K562 (cell line): Measurements from ENCODE around the gene NXPH4. TPM values are rescaled to one million over a fixed set of nuclear protein-coding genes. Genes with fewer than 3 reads are reported as not detected.
A peak's percentile ranks its signal among the peaks of the same experiment; 100 is the strongest.

Source experiments
- ATAC-seq: fragments of 200-7000 bp; cut with Tn5 transposase; 3 replicates; pipeline ENCODE4 v1.9.1; 2020; ENCODE audit warnings: moderate library complexity
- BruUV-seq: library from RNA; stranded (reverse); fragments of 400-500 nt; replicated peaks from 2 replicates; lab custom pipeline; 2021; lab: Mats Ljungman, UMichigan
- CTCF ChIA-PET: fragments of 300-600 bp; formaldehyde crosslinking; extraction: SDS; loops from one replicate; lab custom pipeline; 2021; ENCODE audit warnings: low intra/inter-chr PET ratio; lab: Yijun Ruan, JAX
- POLR2A ChIA-PET: fragments of 300-600, 350-650 bp; sonication (Branson Sonifier 250); formaldehyde crosslinking; extraction: SDS; loops from one replicate; lab custom pipeline; 2021; ENCODE audit warnings: antibody characterized with exemption, inconsistent platforms; lab: Yijun Ruan, JAX
- DNase-seq, 4 experiments: peaks; one replicate each; pipeline versions ENCODE4 v3.0.0 to v3.0.0-alpha.2; 2011 to 2018; ENCODE audit warnings: low spot score in 3 of 4, mixed read lengths in 3 of 4; ENCODE audit errors: extremely low read depth in 1 of 4
- FAIRE-seq: peaks from 2 replicates; lab custom pipeline; 2011; peaks lifted over from hg19 to GRCh38; lab: Jason Lieb, UNC
- H2AFZ ChIP-seq: 2 replicates; pipeline ENCODE4 v1.6.0; 2011; ENCODE audit warnings: low read depth, low read length, control low read depth, inconsistent platforms
- H3K27ac ChIP-seq: fragments of 200-600 bp; 3 replicates; pipeline ENCODE4 v1.8.0; 2011; ENCODE audit warnings: low read depth, mild to moderate bottlenecking, control low read depth, inconsistent platforms, low read length, moderate library complexity, mixed read lengths; ENCODE audit errors: extremely low read depth
- H3K27me3 ChIP-seq, 2 experiments: fragments of 300-600 bp in 1 of 2; 2 replicates in 1 of 2; 3 replicates in 1 of 2; pipeline versions ENCODE4 v1.6.0 to v1.8.0; 2011; ENCODE audit warnings: inconsistent platforms in 2 of 2, low read length in 2 of 2, mild to moderate bottlenecking in 1 of 2, mixed read lengths in 1 of 2, moderate library complexity in 1 of 2; ENCODE audit not compliant: control insufficient read depth in 2 of 2, insufficient read depth in 2 of 2
- H3K36me3 ChIP-seq: fragments of 300-600 bp; 3 replicates; pipeline ENCODE4 v1.8.0; 2011; ENCODE audit warnings: mild to moderate bottlenecking, low read length, inconsistent platforms; ENCODE audit not compliant: control insufficient read depth, insufficient read depth
- H3K4me1 ChIP-seq, 2 experiments: fragments of 200-600 bp in 1 of 2; replicated peaks in 1 of 2; 2 replicates in 1 of 2; 3 replicates in 1 of 2; pipeline versions ENCODE4 v1.5.1 to v1.8.0; 2011; ENCODE audit warnings: inconsistent platforms in 2 of 2, low read length in 2 of 2, mild to moderate bottlenecking in 1 of 2, mixed read lengths in 1 of 2, moderate library complexity in 1 of 2; ENCODE audit not compliant: control insufficient read depth in 2 of 2, insufficient read depth in 2 of 2
- H3K4me2 ChIP-seq: 2 replicates; pipeline ENCODE4 v1.6.1; 2011; ENCODE audit warnings: low read length, control low read depth, inconsistent platforms, mixed read lengths; ENCODE audit not compliant: insufficient read depth
- H3K4me3 ChIP-seq: fragments of 200-600 bp; sonication (generic), shearing (Covaris generic); 2 replicates; pipeline ENCODE4 v1.5.1; 2016; ENCODE audit warnings: control low read depth, inconsistent platforms
- H3K79me2 ChIP-seq: fragments of 200-600 bp; 3 replicates; pipeline ENCODE4 v1.8.0; 2011; ENCODE audit warnings: low read length, inconsistent platforms; ENCODE audit not compliant: control insufficient read depth, insufficient read depth
- H3K9ac ChIP-seq, 2 experiments: 2 replicates each; pipeline versions ENCODE4 v1.6.0 to v1.6.1; 2011; ENCODE audit warnings: low read depth in 2 of 2, low read length in 2 of 2, control low read depth in 1 of 2, inconsistent platforms in 1 of 2, mild to moderate bottlenecking in 1 of 2, mixed read lengths in 1 of 2; ENCODE audit not compliant: insufficient read depth in 1 of 2
- H3K9me1 ChIP-seq: one replicate; pipeline ENCODE4 v1.6.0; 2011; ENCODE audit warnings: inconsistent platforms, mild to moderate bottlenecking, low read length, moderate library complexity; ENCODE audit not compliant: control insufficient read depth, insufficient read depth
- H3K9me3 ChIP-seq: replicated peaks from 2 replicates; pipeline ENCODE4 v1.5.1; 2011; ENCODE audit warnings: low read depth, low read length, inconsistent platforms; ENCODE audit not compliant: control insufficient read depth, insufficient read depth
- H4K20me1 ChIP-seq: replicated peaks from 2 replicates; pipeline ENCODE4 v1.6.1; 2011; ENCODE audit warnings: low read length, inconsistent platforms, mixed read lengths; ENCODE audit not compliant: control insufficient read depth, insufficient read depth
- CCAR2 ChIP-seq: fragments of 200-400 bp; formaldehyde crosslinking; IDR thresholded peaks from 2 replicates; pipeline ENCODE4 v1.6.1; 2017; ENCODE audit warnings: mild to moderate bottlenecking, low read depth, low read length
- CREBBP ChIP-seq: IDR thresholded peaks from one replicate; pipeline ENCODE4 v1.6.1; 2012; ENCODE audit warnings: low read depth, mild to moderate bottlenecking, control low read depth, inconsistent platforms, low read length
- CXXC5 ChIP-seq: fragments of 250-450 bp; sonication (Bioruptor Pico); IDR thresholded peaks from 2 replicates; pipeline ENCODE4 v1.8.0; 2022; ENCODE audit warnings: inconsistent platforms, mild to moderate bottlenecking, moderate library complexity
- FOXP1 ChIP-seq: sonication (generic); formaldehyde crosslinking; IDR thresholded peaks from 2 replicates; pipeline ENCODE4 v1.8.0; 2022; ENCODE audit warnings: mild to moderate bottlenecking, missing genetic modification reagents
- MAFK ChIP-seq: IDR thresholded peaks from 2 replicates; pipeline ENCODE4 v1.6.1; 2011; ENCODE audit warnings: low read length, improper control_type of control experiment
- MCM5 ChIP-seq: fragments of 450-650 bp; IDR thresholded peaks from 2 replicates; pipeline ENCODE4 v1.6.1; 2016; ENCODE audit warnings: low read depth
- NR3C1 ChIP-seq: sonication (generic); formaldehyde crosslinking; IDR thresholded peaks from 2 replicates; pipeline ENCODE4 v1.8.1; 2022; ENCODE audit warnings: missing genetic modification reagents
- PHF21A ChIP-seq: fragments of 450-650 bp; IDR thresholded peaks from 2 replicates; pipeline ENCODE4 v1.6.1; 2017; ENCODE audit warnings: low read depth, borderline replicate concordance
- RBM25 ChIP-seq: fragments of 200-400 bp; formaldehyde crosslinking; IDR thresholded peaks from 2 replicates; pipeline ENCODE4 v1.6.1; 2018; ENCODE audit warnings: low read length, low read depth, moderate library complexity; ENCODE audit not compliant: severe bottlenecking
- SNIP1 ChIP-seq: fragments of 450-650 bp; IDR thresholded peaks from 2 replicates; pipeline ENCODE4 v1.7.1; 2017; ENCODE audit warnings: low read depth, mild to moderate bottlenecking
- ZC3H4 ChIP-seq: sonication (generic); formaldehyde crosslinking; IDR thresholded peaks from 2 replicates; pipeline ENCODE4 v1.9.0; 2021; ENCODE audit warnings: missing genetic modification reagents, borderline replicate concordance
- ZFX ChIP-seq: sonication (generic); formaldehyde crosslinking; IDR thresholded peaks from 2 replicates; pipeline ENCODE4 v1.8.0; 2022; ENCODE audit warnings: mild to moderate bottlenecking, missing genetic modification reagents, moderate library complexity
- WGBS: fragments of 100-300 bp; shearing (Covaris generic); methylation state at CpG from one replicate; pipeline ENCODE4 v1.1.6; 2016; ENCODE audit warnings: low coverage, mixed read lengths; ENCODE audit not compliant: insufficient coverage; ENCODE audit errors: missing lambda C conversion rate; 5-methylcytosine and 5-hydroxymethylcytosine counted together
- in situ Hi-C: fragments of 300-500 bp; cut with MboI; formaldehyde crosslinking; loops from 4 replicates; pipeline ENCODE4 v1.15.0; 2018; ENCODE audit warnings: inconsistent platforms, mixed read lengths
- intact Hi-C: fragments of 100-400 bp; cut with micrococcal nuclease; formaldehyde crosslinking; loops from 2 replicates; pipeline ENCODE4 v1.14.2; 2022
- polyA plus RNA-seq, 8 experiments: library from polyadenylated mRNA; depleted of rRNA in 4 of 8; stranded (reverse) in 5 of 8; unstranded in 3 of 8; fragments of >200 nt; fragmentation: Nextera tagmentation in 2 of 8; fragmentation: Illumina TruSeq in 1 of 8; extraction: Ambion mirVana in 2 of 8; extraction: Trizol in 1 of 8; gene quantifications; 2 replicates each; pipeline versions ENCODE4 v1.2.1 to v1.2.3, GENCODE V29; 2011 to 2014; ENCODE audit warnings: inconsistent platforms in 1 of 8, missing spikeins in 1 of 8
- total RNA-seq, 7 experiments: library from RNA; depleted of rRNA in 6 of 7; stranded (reverse); fragments of >200 nt in 6 of 7; fragmentation: Illumina TruSeq in 2 of 7; extraction: Trizol in 2 of 7; gene quantifications; 2 replicates each; pipeline versions ENCODE4 v1.2.1 to v1.2.3, GENCODE V29; 2011 to 2021; ENCODE audit warnings: low replicate concordance in 1 of 7
- TF ChIP-seq, protein P1 (sequence below): fragments of 450-650 bp; IDR thresholded peaks from 2 replicates; pipeline ENCODE4 v1.6.1; 2016
- TF ChIP-seq, protein P2 (sequence below), 3 experiments: fragments of 200-800 bp in 1 of 3; fragments of 250-450 bp in 1 of 3; fragments of 450-650 bp in 1 of 3; sonication (Bioruptor Pico) in 1 of 3; sonication (Bioruptor generic) in 1 of 3; formaldehyde crosslinking in 1 of 3; IDR thresholded peaks; 2 replicates each; pipeline versions ENCODE4 v1.6.1 to v1.8.0; 2016 to 2022; ENCODE audit warnings: mild to moderate bottlenecking in 2 of 3, missing genetic modification characterization in 2 of 3, missing compliant biosample characterization in 1 of 3, moderate library complexity in 1 of 3

The NXPH4 gene
- total and polyA plus RNA-seq, 9 of the 15 experiments (the other 6 are each of a cell fraction or from before 2014, with no cell fraction given): 0.49 to 2.7 (median 1.1) TPM; not detected in 4

DNA sequence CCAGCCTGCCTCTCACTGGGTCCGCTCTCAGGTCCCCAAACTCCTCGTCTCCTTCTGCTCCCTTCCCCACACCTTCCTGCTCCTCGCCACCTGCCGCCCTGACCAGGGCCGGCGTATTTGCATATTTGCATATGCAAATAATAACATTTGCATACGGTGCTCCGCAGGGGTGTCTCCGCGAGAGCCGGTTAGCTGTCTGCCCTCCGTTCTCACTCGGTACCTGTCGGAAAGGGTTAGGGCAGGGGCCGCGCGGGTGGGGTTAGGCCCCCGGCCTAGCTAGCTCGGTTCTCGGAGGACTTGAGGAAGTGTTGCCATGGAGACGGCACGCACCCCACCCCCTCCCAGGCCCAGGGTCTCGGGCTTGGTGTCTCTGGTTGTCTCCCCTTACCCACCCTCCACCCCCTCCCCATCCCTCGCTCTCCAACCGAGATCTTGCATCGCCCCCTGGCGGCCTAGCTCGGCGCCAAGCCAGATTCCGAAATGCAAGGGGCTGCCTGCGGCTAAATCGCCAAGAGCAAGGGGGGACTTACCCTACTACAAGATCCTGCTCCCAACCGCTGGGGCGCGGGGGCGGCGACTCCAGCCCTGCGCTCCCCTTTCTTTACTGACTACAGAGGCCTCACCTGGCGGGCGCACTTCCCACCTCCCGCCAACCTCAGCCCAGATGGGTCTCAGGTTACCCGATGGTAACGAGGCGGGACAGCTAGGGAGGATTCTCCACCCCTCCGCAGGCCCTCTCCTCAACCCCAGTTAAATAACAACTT lies 26.3 kb downstream of the NXPH4 start:
- no peaks in the 10 kb centered on the region for H3K9me3 ChIP-seq
- H3K36me3 ChIP-seq: no peaks in the 10 kb centered on the region
- CTCF ChIA-PET: interaction anchor here (0.7 to 4.4 kb wide), 4 partner anchors 27 to 1053 kb away, joined by 3 to 80 read pairs (median 4); no protein-coding TSS in a partner anchor
- no peaks in the 10 kb centered on the region for H3K79me2 ChIP-seq
- under 1% methylated on average over 36 of the region's 45 CpGs for WGBS
- ATAC-seq (peak; percentile 73), FAIRE-seq (peak; percentile 83), DNase-seq (peak; percentile 62 to 87 (median 72))
- POLR2A ChIA-PET: interaction anchor here (0.5 to 1.5 kb wide), 12 partner anchors 9 to 293 kb away, joined by 3 to 8 read pairs (median 3); partner anchors contain the start of genes INHBE and SHMT2
- in situ Hi-C loops (loop anchor here (5.0 kb wide), 1 partner anchor 36 kb away; no protein-coding TSS in a partner anchor), intact Hi-C loops (loop anchor here (1.0 to 10.0 kb wide), 4 partner anchors 30 to 166 kb away; partner anchors contain the start of genes LRP1 and NEMP1)
- H4K20me1 ChIP-seq: peaks cover 4% of the 10 kb centered on the region; the same call in 1 of the 2 replicates
- H2AFZ ChIP-seq: peak overlapping the region; percentile 67
- peak overlapping the region; percentile 40 for H3K4me3 ChIP-seq
- peaks cover 37 to 71% of the 10 kb centered on the region in 2 experiments for H3K4me1 ChIP-seq
- H3K9me1 ChIP-seq: no peaks in the 10 kb centered on the region
- peak overlapping the region; percentile 79 for H3K4me2 ChIP-seq
- peaks cover 2 to 23% of the 10 kb centered on the region in 2 experiments; a peak in 3 of 5 replicates for H3K27me3 ChIP-seq
- H3K9ac ChIP-seq: peak overlapping the region; percentile 35 to 90; a peak in 3 of 4 replicates
- BruUV-seq: no TSS peak
- H3K27ac ChIP-seq: no peak overlapping the region
- TF ChIP-seq MAFK (peak; percentile 78), CXXC5 (CRISPR knock-in tag) (no peak; the same call in 1 of the 2 replicates), CCAR2 (no peak), ZFX (CRISPR knock-in tag) (0 out of 2 replicates have a peak, but pooled peaks have one; percentile 24), ZC3H4 (CRISPR knock-in tag) (no peak), NR3C1 (CRISPR knock-in tag) (no peak), MCM5 (no peak), FOXP1 (peak; percentile 66; the same call in 1 of the 2 replicates), PHF21A (peak; percentile 74; the same call in 1 of the 2 replicates), CREBBP (peak; percentile 77), SNIP1 (no peak), RBM25 (no peak)
- TF ChIP-seq, protein P1, sequence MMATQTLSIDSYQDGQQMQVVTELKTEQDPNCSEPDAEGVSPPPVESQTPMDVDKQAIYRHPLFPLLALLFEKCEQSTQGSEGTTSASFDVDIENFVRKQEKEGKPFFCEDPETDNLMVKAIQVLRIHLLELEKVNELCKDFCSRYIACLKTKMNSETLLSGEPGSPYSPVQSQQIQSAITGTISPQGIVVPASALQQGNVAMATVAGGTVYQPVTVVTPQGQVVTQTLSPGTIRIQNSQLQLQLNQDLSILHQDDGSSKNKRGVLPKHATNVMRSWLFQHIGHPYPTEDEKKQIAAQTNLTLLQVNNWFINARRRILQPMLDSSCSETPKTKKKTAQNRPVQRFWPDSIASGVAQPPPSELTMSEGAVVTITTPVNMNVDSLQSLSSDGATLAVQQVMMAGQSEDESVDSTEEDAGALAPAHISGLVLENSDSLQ: peak; percentile 58; the same call in 1 of the 2 replicates
- TF ChIP-seq, protein P2, sequence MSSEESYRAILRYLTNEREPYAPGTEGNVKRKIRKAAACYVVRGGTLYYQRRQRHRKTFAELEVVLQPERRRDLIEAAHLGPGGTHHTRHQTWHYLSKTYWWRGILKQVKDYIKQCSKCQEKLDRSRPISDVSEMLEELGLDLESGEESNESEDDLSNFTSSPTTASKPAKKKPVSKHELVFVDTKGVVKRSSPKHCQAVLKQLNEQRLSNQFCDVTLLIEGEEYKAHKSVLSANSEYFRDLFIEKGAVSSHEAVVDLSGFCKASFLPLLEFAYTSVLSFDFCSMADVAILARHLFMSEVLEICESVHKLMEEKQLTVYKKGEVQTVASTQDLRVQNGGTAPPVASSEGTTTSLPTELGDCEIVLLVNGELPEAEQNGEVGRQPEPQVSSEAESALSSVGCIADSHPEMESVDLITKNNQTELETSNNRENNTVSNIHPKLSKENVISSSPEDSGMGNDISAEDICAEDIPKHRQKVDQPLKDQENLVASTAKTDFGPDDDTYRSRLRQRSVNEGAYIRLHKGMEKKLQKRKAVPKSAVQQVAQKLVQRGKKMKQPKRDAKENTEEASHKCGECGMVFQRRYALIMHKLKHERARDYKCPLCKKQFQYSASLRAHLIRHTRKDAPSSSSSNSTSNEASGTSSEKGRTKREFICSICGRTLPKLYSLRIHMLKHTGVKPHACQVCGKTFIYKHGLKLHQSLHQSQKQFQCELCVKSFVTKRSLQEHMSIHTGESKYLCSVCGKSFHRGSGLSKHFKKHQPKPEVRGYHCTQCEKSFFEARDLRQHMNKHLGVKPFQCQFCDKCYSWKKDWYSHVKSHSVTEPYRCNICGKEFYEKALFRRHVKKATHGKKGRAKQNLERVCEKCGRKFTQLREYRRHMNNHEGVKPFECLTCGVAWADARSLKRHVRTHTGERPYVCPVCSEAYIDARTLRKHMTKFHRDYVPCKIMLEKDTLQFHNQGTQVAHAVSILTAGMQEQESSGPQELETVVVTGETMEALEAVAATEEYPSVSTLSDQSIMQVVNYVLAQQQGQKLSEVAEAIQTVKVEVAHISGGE (CRISPR knock-in tag; IDR thresholded peaks at IDR 0.05): peak in 1 of 3 experiments; percentile 33; a peak in 1 of 6 replicates
